GM12891 (cell line): Measurements from ENCODE around the gene TPCN2.

Experiments used
- POLR2A ChIP-seq: IDR thresholded peaks from 2 replicates; pipeline ENCODE4 v1.6.1; 2011; ENCODE audit warnings: low read depth, low read length, control low read depth
- POLR2AphosphoS5 ChIP-seq: IDR thresholded peaks from 2 replicates; pipeline ENCODE4 v1.6.1; 2011; ENCODE audit warnings: low read depth, low read length, control low read depth
- TAF1 ChIP-seq: IDR thresholded peaks from 2 replicates; pipeline ENCODE4 v1.6.1; 2011; ENCODE audit warnings: low read depth, low read length, control low read depth

- TF ChIP-seq POLR2AphosphoS5: no peak
- no peak for TF ChIP-seq TAF1
- TF ChIP-seq POLR2A: no peak
These were observed 71.6 kb downstream of the TPCN2 start for GRCh38 chr11:69120096-69120875.
